Putamen (tissue), 1 donor: ENCODE results near the gene NLGN1.

ENCODE experiments used
- DNase-seq: peaks from one replicate; pipeline ENCODE4 v3.0.0-alpha.2; 2016; ENCODE audit warnings: low spot score

The NLGN1 gene

DNA sequence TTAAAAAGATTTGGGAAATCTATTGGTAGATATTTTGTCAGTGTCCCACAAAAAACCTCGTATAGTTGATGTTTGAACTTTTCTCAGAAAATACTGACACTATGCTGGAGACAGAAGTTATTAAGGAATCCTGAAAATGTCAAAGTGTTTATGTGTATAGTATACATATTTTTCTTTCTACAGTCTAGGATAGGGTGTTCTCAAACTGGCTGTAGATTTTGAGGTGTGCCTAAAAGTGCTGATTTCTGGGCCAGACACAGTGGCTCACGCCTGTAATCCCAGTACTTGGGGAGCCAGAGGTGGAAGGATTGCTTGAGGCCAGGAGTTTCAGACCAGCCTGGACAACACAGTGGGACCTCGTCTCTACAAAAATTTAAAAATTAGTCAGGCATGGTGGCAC lies 322.0 kb downstream of the NLGN1 start:
- DNase-seq, result no peak

DNA sequence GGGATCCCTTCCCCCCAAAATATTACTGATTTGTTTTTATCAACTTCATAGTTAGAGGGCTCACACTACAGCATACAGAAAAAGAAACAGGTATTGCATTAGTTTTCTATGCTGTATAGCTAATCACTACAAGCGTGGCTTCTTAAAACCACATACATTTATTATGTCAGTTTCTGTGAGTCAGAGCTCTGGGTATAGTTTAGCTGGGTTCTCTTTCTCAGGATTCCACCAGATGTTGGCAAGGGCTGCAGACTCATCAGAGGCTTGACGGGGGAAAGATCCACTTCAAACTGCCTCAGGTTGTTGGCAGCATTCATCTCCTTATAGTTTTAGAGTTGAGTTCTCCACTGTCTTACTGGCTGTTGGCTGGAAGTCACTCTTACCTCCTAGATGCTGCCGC lies 328.0 kb downstream of the NLGN1 start:
- DNase-seq, result no peak

DNA sequence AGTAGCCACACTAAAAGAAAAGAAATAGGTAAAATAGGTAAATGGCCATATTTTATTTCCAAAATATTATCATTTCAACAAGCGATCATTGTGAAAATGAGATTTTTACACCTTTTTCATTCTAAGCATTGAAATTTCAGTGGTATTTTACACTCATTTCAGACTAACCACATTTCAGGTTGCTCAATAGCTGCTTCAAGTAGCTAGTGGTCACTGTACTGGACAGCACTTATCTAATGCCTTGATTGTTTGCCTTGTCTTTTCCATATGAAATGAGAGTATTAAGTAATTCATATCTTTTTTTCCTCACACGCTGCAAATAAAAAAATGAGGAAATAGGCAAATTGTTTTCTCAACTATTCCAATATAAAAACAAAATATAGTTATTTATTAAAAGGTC lies 332.8 kb downstream of the NLGN1 start:
- no peak for DNase-seq

DNA sequence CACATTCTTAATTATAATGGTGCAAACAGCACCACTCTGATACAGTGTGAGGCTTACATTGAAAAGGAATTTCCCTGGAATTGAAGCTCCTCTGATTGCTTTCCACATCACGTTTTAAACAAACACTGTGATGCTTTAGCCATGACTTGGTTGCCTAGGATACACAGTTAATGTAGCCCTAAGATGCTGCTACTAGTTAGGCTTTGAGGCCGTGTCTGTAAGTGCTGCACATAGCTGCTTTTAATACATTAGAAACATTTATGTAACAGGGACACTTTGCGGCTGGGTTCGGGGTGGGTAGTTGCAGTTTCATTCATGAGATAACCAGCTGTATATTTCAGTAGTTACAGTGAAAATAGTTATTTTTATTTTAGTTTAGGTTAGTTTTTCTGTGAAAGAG lies 334.7 kb downstream of the NLGN1 start:
- DNase-seq, result peak; percentile 31

DNA sequence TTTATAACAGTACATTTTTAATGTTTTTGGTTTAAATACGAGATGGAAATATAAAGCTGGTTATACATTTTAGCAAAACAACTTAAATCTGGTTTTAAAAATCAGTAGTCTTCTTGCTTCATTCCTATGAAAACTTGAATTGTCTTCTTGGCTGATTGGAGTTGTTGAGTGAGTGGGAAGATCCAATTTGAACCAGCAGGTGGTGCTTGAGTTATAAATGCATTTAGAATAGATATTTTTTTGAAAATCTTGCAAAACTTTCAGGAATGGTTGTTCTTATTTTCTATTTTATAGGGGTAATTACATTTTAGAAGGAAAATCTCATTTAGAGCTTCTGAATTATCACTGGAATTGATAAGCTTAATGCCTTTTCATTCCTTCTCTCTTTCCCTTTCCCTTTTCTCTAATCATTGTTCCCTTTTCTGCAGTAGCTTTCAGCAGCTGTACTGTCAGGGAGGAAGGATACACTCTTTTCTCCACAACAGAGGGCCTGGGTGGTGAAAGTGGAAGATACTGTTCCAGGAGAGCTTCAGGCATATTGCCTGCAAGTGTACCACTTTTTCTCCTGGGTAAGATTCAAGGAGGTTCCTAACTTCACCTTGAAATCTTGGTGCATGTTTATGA lies 335.6 kb downstream of the NLGN1 start:
- peak; percentile 47 for DNase-seq

DNA sequence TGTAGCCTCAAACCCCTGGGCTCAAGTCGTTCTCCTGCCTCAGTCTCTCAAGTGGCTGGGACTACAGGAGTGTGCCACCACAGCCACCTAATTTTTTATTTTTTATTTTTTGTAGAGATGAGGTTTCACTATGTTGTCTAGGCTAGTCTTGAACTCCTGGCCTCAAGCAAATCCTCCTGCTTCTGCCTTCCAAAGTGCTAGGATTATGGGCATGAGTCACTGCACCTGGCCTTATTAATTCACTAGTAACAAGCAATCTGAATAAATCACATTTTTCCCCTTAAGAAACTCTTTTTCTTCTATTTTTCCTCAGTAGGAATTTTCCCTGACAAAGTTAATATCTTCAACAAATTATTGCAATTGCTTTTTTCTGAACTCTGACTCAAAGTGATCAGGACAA lies 336.9 kb downstream of the NLGN1 start:
- no peak for DNase-seq

DNA sequence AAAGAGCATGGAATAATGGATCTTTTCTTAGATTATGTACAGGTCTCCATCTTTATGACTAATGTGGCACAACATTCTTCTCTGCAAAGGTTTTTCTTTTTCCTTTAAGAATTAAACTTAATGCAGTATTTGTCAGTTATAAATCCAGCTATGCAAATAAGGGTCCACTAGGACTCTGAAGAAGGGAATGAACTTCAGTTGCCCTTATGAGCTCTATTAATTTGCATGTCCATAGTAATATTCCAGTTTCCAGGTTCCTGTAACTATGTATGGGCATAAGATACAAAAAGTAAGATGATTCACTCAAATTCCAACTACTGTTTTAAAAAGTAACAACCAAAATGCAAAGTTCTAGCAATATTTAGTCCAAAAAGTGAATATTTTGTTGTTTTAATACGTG lies 337.4 kb downstream of the NLGN1 start:
- no peak for DNase-seq

DNA sequence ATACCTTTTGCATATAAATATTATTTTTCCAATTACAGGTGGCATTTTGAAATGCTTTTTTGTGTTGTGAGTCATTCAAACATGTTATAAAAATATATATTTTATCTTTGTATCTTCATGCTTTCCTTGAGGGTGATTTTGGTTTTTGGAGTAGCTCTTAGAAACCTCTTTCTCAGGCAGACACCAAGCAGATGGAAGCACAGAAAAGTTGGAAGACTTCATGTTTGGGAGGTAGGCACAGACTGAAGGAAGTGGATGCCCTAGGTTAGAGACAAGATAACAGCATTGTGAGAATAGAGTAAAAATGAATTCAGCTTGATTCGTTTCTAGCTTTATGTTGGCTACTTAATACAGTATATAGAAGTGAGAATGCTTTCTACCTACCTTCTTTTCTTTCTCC lies 338.3 kb downstream of the NLGN1 start:
- no peak for DNase-seq

DNA sequence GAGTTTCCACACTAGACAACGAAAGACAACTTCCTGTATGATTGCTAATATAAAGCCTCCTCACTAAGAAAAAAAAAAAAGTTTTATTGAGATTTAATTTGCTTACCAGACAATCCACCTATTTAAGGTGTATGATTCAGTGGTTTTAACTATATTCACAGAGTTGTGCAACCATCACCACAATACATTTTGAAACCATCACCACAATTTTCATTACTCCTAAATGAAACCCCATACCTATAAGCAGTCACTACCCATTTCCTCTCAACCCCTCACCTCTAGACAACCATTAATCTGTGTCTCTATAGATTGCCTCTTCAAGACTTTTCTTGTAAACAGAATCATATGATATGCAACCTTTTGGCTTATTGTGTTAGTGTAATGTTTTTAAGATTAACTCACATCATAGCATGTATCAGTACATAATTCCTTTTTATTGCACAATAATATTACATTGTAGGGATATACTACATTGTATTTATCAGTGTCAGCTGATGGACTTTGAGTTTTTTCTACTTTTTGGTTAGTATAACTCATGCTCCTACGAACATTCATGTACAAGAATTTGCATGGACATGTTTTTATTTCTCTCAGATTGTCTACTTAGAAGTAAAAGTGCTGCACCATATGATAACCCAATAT lies 339.7 kb downstream of the NLGN1 start:
- no peak for DNase-seq

DNA sequence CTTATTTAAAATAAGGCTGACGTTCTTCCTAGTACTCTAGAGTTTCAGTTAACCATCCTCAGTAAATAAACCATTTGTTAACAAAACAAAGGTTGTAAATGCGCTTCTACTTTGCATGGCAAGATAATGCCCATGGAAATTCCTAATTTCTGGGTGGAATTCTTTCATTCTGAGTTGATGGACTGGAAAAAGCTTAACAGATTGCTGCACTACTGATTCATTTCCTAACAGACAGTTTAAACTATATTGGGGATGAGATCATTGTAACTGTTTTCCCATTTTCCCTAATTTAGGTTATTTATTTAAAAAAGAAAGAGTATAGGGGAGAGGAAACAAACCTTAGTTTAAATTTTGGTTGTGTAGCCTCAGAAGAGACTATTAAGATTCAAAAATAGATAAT lies 342.2 kb downstream of the NLGN1 start:
- DNase-seq, result no peak

DNA sequence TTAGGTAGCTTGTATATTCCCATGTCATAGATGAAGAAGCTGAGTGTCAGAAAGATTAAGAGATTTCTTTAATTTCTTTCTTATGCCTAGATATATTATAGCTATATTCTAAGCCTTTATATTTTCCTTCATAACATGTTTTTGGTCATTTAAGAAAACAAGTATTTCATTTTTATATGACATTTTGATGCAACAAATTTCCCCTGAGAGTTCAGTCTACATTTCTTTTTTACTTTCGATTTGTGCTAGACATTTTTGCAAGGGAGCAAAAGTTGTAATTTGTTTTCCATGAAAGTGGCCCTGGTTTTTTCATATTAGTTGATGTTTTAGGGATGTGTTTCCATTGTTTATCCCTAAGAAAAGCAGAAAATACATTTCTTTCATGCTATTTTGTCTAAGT lies 344.9 kb downstream of the NLGN1 start:
- no peak for DNase-seq

DNA sequence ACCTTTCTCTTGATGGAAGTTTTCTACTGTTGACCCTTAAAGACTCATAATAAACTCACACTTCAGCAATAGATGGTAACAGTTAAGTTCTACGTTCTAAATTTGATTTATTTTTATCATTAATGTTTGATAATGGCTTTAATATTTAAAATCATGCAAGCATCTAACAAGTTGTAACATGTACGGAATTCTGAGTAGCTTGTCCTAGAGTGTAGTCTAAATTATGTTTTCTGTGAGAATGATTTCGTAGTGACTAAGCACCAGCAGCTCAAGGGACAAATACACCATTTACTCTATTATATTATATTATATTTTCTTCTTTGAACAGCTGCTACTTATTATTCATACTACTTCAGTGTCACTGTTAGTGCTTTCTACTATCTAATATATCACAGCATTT lies 345.6 kb downstream of the NLGN1 start:
- DNase-seq, result no peak

DNA sequence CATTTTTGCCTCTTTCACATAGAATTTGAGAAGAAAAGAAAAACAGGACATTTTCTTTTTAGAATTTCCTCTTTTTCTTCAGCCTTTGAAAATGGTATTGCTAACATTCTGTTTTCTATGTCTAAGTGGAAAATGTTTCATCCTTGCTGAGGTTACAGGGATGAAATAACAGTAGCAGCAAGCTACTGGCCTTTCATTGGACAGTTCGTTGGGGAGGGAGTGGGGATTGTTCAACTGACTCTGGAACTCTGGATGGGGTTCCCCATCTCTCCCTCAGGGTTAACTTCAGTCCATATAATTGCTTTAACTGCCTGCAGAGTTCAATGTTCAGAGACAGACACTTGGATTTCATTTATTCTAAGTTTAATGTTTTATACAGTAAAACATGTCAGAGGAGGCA lies 346.0 kb downstream of the NLGN1 start:
- DNase-seq, result no peak

DNA sequence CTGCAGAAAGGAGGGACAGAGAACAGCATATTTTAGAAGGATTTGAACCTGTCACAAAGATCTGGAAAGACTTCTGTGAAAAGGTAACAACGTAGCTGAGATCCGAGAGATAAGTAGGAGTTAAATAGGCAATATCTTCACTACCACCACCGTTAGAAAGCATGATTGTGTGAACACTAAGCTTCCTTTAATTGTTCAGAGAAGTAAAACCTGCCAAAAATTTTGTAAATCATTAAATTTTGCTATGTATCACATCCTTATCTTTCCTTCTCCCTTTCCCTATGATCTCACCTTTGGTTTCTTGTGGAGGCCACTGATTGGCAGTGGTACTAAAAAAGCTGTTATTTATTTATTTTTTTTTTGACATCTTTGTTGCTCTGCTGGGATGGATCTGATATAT lies 346.9 kb downstream of the NLGN1 start:
- DNase-seq, result no peak

DNA sequence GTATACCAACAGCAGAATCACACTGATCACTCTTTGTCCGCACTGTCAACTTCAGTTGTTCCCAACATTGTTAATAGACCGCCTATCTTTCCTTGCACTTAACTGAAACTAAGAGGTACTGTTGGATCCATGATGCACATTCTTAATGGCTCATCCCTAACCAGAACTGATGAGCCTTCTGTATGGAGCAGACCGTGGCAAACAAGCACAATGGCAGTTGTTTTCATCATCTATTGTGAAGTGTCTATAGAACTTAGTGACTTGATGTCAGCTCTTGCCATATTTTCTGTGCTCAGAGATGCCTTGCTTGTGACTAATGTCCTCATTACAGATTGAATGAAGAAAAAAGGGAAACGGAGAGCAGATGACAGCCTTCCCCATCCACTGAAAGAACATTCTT lies 347.4 kb downstream of the NLGN1 start:
- no peak for DNase-seq

DNA sequence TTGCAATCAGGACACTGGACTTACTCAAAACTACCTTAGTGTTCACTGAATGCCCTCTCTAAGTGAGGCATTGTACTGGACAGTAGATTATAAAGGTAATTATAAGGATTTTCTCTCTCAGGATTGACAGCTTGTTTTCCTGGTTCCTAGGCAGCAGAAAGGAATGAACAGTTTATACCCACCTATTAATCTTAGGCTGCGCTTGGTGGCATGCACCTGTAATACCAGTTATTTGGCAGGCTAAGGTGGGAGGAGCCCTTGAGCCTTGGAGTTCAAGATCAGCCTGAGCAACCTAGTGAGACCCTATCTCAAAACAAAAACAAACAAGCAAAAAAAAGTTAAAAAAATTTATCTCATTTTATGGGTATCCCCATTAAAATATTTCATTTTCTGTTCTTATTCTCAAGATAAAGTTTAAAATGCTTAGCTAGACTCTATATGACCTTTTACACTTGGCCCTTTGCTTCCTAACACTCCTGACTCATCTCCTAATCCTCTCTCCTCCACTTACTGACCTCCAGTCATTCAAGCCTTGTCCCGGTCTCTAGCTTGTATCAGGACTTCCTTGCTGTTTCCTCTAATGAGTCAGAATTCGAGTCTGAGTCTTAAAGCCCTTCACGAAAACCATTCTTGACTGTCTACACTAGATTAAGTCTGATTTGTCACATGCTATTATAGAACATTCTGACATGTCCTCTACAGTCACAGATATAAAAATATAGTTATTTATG lies 348.6 kb downstream of the NLGN1 start:
- DNase-seq, result no peak

DNA sequence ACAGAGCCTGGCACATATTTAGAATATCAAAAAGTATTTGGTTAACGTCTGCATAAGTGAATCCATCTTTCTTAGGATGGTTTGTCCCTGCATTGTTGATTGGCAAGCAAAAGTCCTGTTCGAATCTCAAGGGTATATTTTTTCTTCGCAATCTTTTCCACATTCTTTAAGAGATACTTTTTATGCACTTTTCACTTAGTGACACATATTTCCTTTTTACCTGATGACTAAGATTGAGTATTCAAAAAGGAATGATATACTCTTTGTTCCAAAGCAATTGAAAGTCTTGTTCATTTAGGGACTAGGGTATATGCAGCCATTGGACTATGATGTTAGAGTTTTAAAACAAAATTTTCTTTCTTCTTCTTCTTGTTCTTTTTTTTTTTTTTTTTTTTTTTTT lies 349.9 kb downstream of the NLGN1 start:
- DNase-seq, result no peak

DNA sequence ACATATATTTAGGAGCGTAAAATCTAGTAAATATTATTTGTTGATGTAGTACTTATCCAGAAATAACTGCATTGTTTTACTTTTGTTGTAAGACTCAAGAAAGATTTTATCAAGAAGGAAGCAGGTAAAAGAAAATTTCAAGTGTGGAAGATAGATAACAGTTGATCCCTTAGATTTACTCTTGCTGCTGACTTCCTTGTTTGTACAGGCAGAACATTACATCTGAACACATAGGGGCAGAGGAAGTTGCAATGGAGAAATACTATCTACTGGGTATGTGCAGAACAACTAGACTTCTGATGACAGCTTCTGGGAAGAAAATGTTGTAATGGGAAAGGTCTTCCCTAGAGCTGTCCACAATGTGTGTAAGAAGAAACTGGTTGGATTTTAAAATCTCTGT lies 350.6 kb downstream of the NLGN1 start:
- DNase-seq, result no peak

DNA sequence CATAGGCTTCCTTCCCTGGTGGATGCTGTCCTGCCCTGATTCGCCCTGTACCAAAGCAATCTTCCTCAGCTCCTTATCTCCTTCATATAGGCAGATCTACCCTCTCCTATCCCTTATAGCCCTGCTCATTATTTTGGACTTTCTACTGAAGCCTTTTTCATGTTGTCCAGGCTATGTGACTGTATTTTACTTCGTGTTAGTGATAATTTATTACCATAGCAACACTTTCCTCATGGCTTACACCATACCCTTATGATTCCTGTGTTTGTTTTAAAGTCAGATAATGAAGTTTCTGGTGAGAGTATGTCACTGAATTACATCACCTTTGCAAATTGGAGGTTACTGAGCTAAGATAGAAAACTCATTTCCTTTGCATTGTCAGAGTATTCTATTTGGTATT lies 352.6 kb downstream of the NLGN1 start:
- no peak for DNase-seq

DNA sequence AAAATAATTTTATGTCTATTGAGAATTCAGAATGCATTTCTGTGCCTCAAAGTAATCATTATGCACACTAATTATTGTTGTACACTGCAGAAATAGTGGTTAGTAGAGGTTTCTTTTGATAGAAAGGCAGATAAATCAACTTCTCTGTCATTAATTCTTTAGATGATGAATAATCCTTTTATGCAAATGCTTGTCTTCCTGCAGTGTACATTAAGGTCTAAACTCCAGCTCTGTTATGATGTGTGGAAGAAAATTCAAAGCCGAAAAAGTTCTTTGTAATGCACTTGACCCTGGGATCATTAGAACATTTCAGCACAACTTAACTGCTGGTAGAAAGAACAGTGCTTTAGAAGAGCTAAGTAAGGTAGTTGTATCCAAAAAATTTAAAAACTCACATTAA lies 353.0 kb downstream of the NLGN1 start:
- no peak for DNase-seq

DNA sequence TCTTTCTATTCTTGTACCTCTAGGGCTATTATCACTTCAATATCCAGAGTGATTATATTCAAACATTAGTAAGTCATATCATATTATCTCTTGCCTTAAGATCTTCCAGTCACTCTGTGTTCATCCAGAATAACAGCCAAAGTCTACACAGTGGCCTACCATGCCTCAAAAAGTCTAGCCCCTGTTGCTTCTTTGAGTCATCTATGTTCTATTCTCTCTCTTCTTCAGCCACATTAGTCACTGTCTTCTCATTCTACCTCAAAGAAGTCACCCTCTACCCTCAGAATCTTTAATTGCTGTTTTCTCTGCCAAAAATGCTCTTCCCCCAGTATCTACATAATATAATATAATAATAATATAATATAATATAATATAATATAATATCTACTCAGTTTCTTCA lies 356.0 kb downstream of the NLGN1 start:
- DNase-seq, result no peak

DNA sequence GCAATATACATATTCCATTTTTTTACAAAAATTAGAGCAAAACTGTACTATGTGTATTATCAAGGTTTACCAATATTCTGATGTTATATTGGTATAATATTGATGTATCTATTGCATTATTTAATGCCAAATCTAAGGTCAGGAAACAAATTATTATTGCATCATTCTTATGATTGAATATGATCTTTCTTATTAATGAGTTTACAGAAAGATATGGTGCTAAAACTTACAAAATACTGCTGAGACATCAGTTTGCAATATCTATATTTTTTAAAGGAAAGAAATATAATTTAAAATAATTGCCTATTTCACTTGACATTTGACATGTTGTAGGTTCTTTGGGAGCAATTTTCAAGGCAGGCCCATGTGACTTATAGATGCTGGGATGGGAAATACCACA lies 357.6 kb downstream of the NLGN1 start:
- DNase-seq, result no peak

DNA sequence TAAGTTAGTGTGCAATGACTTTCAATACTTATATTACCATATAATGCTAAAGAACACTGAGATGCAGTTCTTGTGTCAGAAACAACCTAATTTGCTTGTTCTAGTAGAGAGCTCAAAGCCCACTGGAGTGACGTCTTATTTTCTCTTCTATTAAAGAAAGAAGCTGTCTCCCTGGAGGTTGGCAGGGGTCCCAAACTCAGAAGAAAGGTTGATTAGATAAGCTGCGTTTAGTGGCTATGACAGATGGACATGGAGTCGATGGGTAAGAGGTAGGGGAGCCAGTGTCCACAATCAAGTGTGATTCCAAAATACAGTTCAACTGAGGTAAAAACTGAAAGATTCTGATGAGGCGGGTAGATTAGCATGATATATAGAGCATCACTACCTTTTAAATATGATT lies 363.6 kb downstream of the NLGN1 start:
- no peak for DNase-seq

DNA sequence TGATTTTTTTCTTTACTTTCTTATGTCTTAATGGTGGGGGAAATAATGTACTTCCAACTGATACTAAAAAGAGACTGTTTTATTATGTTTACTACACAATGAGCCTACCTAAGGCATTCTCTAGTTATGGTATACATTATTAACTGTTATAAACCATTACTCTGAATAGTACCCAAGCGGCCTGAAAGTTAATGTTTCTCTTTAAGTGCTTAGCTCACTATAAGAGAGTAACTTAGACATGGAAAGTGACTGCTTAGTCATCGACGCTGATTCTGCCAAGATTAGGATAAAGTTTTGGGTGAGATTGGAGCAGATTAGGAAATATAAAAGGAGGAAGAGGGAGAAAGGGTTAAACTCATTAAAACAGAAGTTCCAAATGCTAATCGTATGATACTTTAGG lies 365.0 kb downstream of the NLGN1 start:
- DNase-seq, result no peak
